DND-41 (cell line): ENCODE results near the gene CENPC.

ENCODE experiments used
- ATAC-seq: fragments of 200-7000 bp; cut with Tn5 transposase; 3 replicates; pipeline ENCODE4 v1.9.1; 2021; ENCODE audit warnings: low read depth; ENCODE audit not compliant: insufficient read depth
- DNase-seq: peaks from one replicate; pipeline ENCODE4 v3.0.0-alpha.2; 2020
- H2AFZ ChIP-seq: 2 replicates; pipeline ENCODE4 v1.6.0; 2012; ENCODE audit warnings: low read depth, low read length
- H3K27ac ChIP-seq: 2 replicates; pipeline ENCODE4 v1.5.1; 2012; ENCODE audit warnings: low read length, inconsistent platforms
- H3K27me3 ChIP-seq: fragments of 200-600 bp; sonication (generic); 2 replicates; pipeline ENCODE4 v1.6.0; 2012; ENCODE audit warnings: low read length, mild to moderate bottlenecking, inconsistent platforms; ENCODE audit not compliant: insufficient read depth, poor library complexity
- H3K36me3 ChIP-seq: 2 replicates; pipeline ENCODE4 v1.5.1; 2012; ENCODE audit warnings: low read length, inconsistent platforms; ENCODE audit not compliant: insufficient read depth
- H3K4me1 ChIP-seq: 2 replicates; pipeline ENCODE4 v1.5.1; 2012; ENCODE audit warnings: mild to moderate bottlenecking, low read length; ENCODE audit not compliant: insufficient read depth
- H3K4me2 ChIP-seq: 2 replicates; pipeline ENCODE4 v1.6.0; 2012; ENCODE audit warnings: mild to moderate bottlenecking, moderate library complexity, low read length, inconsistent platforms; ENCODE audit not compliant: insufficient read depth
- H3K4me3 ChIP-seq, 2 experiments: fragments of 200-600 bp in 1 of 2; shearing (Covaris generic) in 1 of 2; 2 replicates each; pipeline ENCODE4 v1.5.1; 2012 to 2016; ENCODE audit warnings: inconsistent platforms in 2 of 2, low read length in 2 of 2, mild to moderate bottlenecking in 2 of 2, low read depth in 1 of 2, moderate library complexity in 1 of 2
- H3K79me2 ChIP-seq: 2 replicates; pipeline ENCODE4 v1.6.0; 2012; ENCODE audit warnings: low read length, inconsistent platforms; ENCODE audit not compliant: insufficient read depth
- H3K9ac ChIP-seq: 2 replicates; pipeline ENCODE4 v1.6.0; 2012; ENCODE audit warnings: low read depth, mild to moderate bottlenecking, inconsistent platforms, low read length, moderate library complexity
- H3K9me3 ChIP-seq: 2 replicates; pipeline ENCODE4 v1.5.1; 2012; ENCODE audit warnings: low read length, moderate library complexity, mild to moderate bottlenecking, inconsistent platforms; ENCODE audit not compliant: insufficient read depth, severe bottlenecking
- H4K20me1 ChIP-seq: 2 replicates; pipeline ENCODE4 v1.6.0; 2012; ENCODE audit warnings: low read length; ENCODE audit not compliant: insufficient read depth
- EZH2 ChIP-seq: IDR thresholded peaks from 3 replicates; pipeline ENCODE4 v1.6.1; 2012; ENCODE audit warnings: borderline replicate concordance, low read depth, mild to moderate bottlenecking, moderate library complexity, low read length, inconsistent platforms; ENCODE audit not compliant: severe bottlenecking
- TF ChIP-seq, protein P1 (sequence below): IDR thresholded peaks from 2 replicates; pipeline ENCODE4 v1.5.1; 2012; ENCODE audit warnings: borderline replicate concordance, low read length, moderate library complexity, mild to moderate bottlenecking; ENCODE audit not compliant: poor library complexity, severe bottlenecking; ENCODE audit errors: extremely low read depth

The CENPC gene

DNA sequence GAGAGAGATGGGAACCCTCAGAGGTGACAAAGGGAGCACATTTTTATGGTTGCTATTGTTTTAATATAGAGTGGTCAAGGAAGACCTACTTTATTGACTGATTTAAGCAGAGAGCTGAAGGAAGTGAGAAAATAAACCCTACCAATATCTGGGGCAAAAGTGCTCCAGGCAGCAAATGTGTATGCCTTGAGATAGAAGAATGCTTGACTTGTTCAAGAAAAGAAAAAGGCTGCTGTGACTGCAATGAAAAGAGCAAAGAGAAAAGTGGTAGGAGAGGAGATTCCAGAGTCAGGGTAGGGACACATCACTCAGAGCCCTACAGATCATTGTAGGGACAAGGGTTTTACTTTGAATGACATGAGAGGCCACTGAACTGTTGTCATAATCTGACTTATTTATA is 39.2 kb upstream of the CENPC start:
- H3K9me3 ChIP-seq: no peaks in the 10 kb centered on the region
- ATAC-seq (no peak), DNase-seq (no peak)
- no peak overlapping the region for H2AFZ ChIP-seq
- no peaks in the 10 kb centered on the region for H4K20me1 ChIP-seq
- no peaks in the 10 kb centered on the region for H3K27me3 ChIP-seq
- H3K4me2 ChIP-seq: no peak overlapping the region
- no peaks in the 10 kb centered on the region for H3K36me3 ChIP-seq
- no peak overlapping the region for H3K4me3 ChIP-seq
- no peaks in the 10 kb centered on the region for H3K79me2 ChIP-seq
- H3K4me1 ChIP-seq: peaks cover 25% of the 10 kb centered on the region
- no peak for TF ChIP-seq EZH2
- TF ChIP-seq, protein P1, sequence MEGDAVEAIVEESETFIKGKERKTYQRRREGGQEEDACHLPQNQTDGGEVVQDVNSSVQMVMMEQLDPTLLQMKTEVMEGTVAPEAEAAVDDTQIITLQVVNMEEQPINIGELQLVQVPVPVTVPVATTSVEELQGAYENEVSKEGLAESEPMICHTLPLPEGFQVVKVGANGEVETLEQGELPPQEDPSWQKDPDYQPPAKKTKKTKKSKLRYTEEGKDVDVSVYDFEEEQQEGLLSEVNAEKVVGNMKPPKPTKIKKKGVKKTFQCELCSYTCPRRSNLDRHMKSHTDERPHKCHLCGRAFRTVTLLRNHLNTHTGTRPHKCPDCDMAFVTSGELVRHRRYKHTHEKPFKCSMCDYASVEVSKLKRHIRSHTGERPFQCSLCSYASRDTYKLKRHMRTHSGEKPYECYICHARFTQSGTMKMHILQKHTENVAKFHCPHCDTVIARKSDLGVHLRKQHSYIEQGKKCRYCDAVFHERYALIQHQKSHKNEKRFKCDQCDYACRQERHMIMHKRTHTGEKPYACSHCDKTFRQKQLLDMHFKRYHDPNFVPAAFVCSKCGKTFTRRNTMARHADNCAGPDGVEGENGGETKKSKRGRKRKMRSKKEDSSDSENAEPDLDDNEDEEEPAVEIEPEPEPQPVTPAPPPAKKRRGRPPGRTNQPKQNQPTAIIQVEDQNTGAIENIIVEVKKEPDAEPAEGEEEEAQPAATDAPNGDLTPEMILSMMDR: no peak
- H3K27ac ChIP-seq: no peak overlapping the region
- no peak overlapping the region for H3K9ac ChIP-seq

DNA sequence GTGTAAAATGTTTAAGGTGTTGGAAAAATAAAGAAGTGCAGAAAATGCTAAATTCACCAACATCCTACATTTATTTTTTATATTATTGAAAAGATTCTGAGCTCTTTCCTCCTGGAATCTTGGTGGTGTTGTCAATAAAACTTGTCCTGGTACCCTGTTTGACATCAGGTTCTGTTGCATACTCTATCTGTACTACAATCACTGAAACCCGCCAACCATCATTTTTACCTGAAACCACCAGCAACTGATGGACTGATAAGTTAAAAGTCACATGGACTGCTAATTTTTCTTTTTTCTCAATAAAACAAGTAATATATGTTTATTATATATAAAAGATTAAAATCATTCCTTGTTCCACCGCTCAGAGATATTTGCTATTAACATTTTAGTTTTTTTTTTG is 36.6 kb upstream of the CENPC start:
- H3K27me3 ChIP-seq: no peaks in the 10 kb centered on the region
- peaks cover 25% of the 10 kb centered on the region for H3K4me1 ChIP-seq
- no peak for TF ChIP-seq EZH2
- TF ChIP-seq, protein P1: no peak
- H3K36me3 ChIP-seq: no peaks in the 10 kb centered on the region
- H3K9me3 ChIP-seq: no peaks in the 10 kb centered on the region
- ATAC-seq (peak; percentile 62), DNase-seq (peak; percentile 20)
- no peak overlapping the region for H2AFZ ChIP-seq
- no peak overlapping the region for H3K4me3 ChIP-seq
- H4K20me1 ChIP-seq: no peaks in the 10 kb centered on the region
- peak overlapping the region; percentile 12; the same call in 1 of the 2 replicates for H3K27ac ChIP-seq
- peak overlapping the region; percentile 41; the same call in 1 of the 2 replicates for H3K4me2 ChIP-seq
- no peak overlapping the region for H3K9ac ChIP-seq
- no peaks in the 10 kb centered on the region for H3K79me2 ChIP-seq

DNA sequence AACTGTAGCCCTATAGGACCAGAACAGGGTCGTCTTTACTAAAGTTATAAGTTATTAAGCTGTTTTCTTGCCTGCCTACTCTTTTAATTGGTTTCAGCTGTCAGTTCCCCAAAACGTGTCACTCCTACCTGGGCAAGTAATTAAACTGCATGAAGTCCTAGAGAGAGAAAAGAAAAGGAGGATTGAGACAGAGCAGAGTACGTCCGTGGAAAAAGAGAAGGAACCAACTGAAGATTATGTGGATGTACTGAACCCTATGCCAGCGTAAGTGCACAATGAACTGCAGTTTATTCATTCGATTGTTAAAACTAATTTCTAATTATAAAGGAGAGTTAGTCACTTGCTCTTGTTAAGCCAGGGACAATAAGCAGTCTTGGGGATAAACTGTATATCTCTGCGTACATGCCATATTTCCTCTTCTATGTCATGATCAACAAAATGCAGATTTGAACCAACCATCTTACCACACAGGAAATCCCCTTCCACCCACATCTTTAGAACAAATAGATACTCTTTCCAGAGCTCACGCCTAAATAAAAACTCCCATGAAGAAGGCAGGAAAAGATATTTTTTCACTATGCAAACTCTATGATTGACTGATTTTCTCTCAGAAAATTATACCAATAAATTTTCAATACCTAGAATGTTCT is 36.0 kb upstream of the CENPC start:
- H3K4me1 ChIP-seq: peaks cover 25% of the 10 kb centered on the region
- ATAC-seq (peak; percentile 96), DNase-seq (peak; percentile 26)
- no peaks in the 10 kb centered on the region for H3K36me3 ChIP-seq
- peak overlapping the region; percentile 41; the same call in 1 of the 2 replicates for H3K4me2 ChIP-seq
- H3K27me3 ChIP-seq: no peaks in the 10 kb centered on the region
- no peak for TF ChIP-seq EZH2
- TF ChIP-seq, protein P1: no peak
- H3K9me3 ChIP-seq: no peaks in the 10 kb centered on the region
- peak overlapping the region; percentile 23 for H3K27ac ChIP-seq
- H3K4me3 ChIP-seq: no peak overlapping the region
- H3K9ac ChIP-seq: no peak overlapping the region
- no peaks in the 10 kb centered on the region for H3K79me2 ChIP-seq
- H2AFZ ChIP-seq: 0 out of 2 replicates have a peak overlapping the region, but pooled peaks have one; percentile 3
- H4K20me1 ChIP-seq: no peaks in the 10 kb centered on the region

DNA sequence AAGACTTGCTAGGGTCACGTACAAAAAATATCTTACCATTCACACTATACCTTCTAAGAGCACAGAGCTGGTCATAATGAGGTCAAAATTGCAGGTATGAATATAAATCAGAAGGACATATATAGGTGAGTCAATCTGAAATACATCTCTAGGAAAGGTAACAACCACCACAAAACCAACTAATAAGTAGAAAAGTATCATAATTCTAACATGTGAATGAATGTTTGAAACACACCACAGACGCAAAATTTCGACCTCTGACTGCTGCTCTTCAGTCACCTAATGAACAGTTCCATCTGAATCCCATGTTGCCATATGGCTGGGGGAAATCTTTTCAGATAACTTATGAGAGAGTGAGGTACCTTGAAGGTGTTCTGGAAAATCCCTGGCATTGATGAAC is 35.3 kb upstream of the CENPC start:
- Histone ChIP-seq H3K79me2 (no peaks in the 10 kb centered on the region), H3K4me2 (no peak overlapping the region; the same call in 1 of the 2 replicates), H3K4me3 (no peak overlapping the region), H3K27me3 (no peaks in the 10 kb centered on the region), H3K36me3 (no peaks in the 10 kb centered on the region), H3K27ac (0 out of 2 replicates have a peak overlapping the region, but pooled peaks have one; percentile 23), H3K9me3 (no peaks in the 10 kb centered on the region), H2AFZ (no peak overlapping the region), H4K20me1 (no peaks in the 10 kb centered on the region), H3K9ac (no peak overlapping the region), H3K4me1 (peaks cover 30% of the 10 kb centered on the region)
- no peak for ATAC-seq
- TF ChIP-seq EZH2: no peak
- TF ChIP-seq, protein P1: no peak
- no peak for DNase-seq
